Lower leg skin (tissue), 3 donors: Measurements from ENCODE around the gene SCT.

Experiments used
- CTCF ChIP-seq, 3 donors: fragments of 450-650 bp; IDR thresholded peaks; one replicate each; pipeline ENCODE4 v1.5.1; 2016; ENCODE audit warnings: antibody characterized with exemption in 3 of 3, mild to moderate bottlenecking in 3 of 3, moderate library complexity in 2 of 3
- POLR2A ChIP-seq, 2 donors: fragments of 450-650 bp; IDR thresholded peaks; one replicate each; pipeline ENCODE4 v1.6.1; 2016 to 2017; ENCODE audit warnings: antibody characterized with exemption in 2 of 2, mild to moderate bottlenecking in 1 of 2, moderate library complexity in 1 of 2

- TF ChIP-seq CTCF (IDR thresholded peaks at IDR 0.05), result no peak
- no peak for TF ChIP-seq POLR2A (IDR thresholded peaks at IDR 0.05)
Measured at GRCh38 chr11:617199-617911, 9.6 kb downstream of the SCT start.
